Measurements from ENCODE around the gene RAI2. TPM values are rescaled to one million over a fixed set of nuclear protein-coding genes. Genes with fewer than 3 reads are reported as not detected.
A peak's percentile ranks its signal among the peaks of the same experiment; 100 is the strongest.

RAI2 gene
- polyA plus RNA-seq, 2 donors = 3.9 to 7.0 TPM

GRCh38 chrX:17833954-17834353 lies 27.1 kb downstream of the RAI2 start:
- Histone ChIP-seq H3K9me3 (ENCODE audit: control insufficient read depth in 2 of 2, insufficient read depth in 1 of 2, low read depth in 1 of 2, low read length in 1 of 2) (no peaks in the 10 kb centered on the region), H3K4me3 (ENCODE audit: low read depth in 1 of 2, low read length in 2 of 2) (no peak overlapping the region), H3K36me3 (ENCODE audit: control insufficient read depth in 2 of 2, insufficient read depth in 2 of 2, low read length in 1 of 2) (no peaks in the 10 kb centered on the region), H3K27me3 (ENCODE audit: control insufficient read depth in 1 of 2, insufficient read depth in 2 of 2, low read length in 2 of 2) (peaks cover 0 to 6% of the 10 kb centered on the region in 2 donors), H3K27ac (ENCODE audit: low read depth in 2 of 2, low read length in 1 of 2) (no peak overlapping the region), H3K4me1 (ENCODE audit: control insufficient read depth in 2 of 2, insufficient read depth in 2 of 2, low read length in 1 of 2) (no peaks in the 10 kb centered on the region)
- WGBS, 2 donors = 29 to 30% methylated on average over 2 of the region's 2 CpGs

GRCh38 chrX:17831255-17831654 lies 29.8 kb downstream of the RAI2 start:
- H3K36me3 ChIP-seq (ENCODE audit: control insufficient read depth in 2 of 2, insufficient read depth in 2 of 2, low read length in 1 of 2) = no peaks in the 10 kb centered on the region
- WGBS, 2 donors = 60 to 83% methylated on average over 3 of the region's 3 CpGs
- H3K27me3 ChIP-seq (ENCODE audit: control insufficient read depth in 1 of 2, insufficient read depth in 2 of 2, low read length in 2 of 2) = peaks cover 0 to 6% of the 10 kb centered on the region in 2 donors
- H3K27ac ChIP-seq (ENCODE audit: low read depth in 2 of 2, low read length in 1 of 2) = no peak overlapping the region
- H3K4me1 ChIP-seq (ENCODE audit: control insufficient read depth in 2 of 2, insufficient read depth in 2 of 2, low read length in 1 of 2) = no peaks in the 10 kb centered on the region
- H3K9me3 ChIP-seq (ENCODE audit: control insufficient read depth in 2 of 2, insufficient read depth in 1 of 2, low read depth in 1 of 2, low read length in 1 of 2) = no peaks in the 10 kb centered on the region
- no peak overlapping the region for H3K4me3 ChIP-seq (ENCODE audit: low read depth in 1 of 2, low read length in 2 of 2)

GRCh38 chrX:17830211-17830610 lies 30.9 kb downstream of the RAI2 start:
- H3K4me1 ChIP-seq (ENCODE audit: control insufficient read depth in 2 of 2, insufficient read depth in 2 of 2, low read length in 1 of 2) = no peaks in the 10 kb centered on the region
- H3K36me3 ChIP-seq (ENCODE audit: control insufficient read depth in 2 of 2, insufficient read depth in 2 of 2, low read length in 1 of 2) = no peaks in the 10 kb centered on the region
- H3K27me3 ChIP-seq (ENCODE audit: control insufficient read depth in 1 of 2, insufficient read depth in 2 of 2, low read length in 2 of 2) = peaks cover 0 to 6% of the 10 kb centered on the region in 2 donors
- no peak overlapping the region for H3K4me3 ChIP-seq (ENCODE audit: low read depth in 1 of 2, low read length in 2 of 2)
- WGBS, 2 donors = 23 to 31% methylated on average over 1 of the region's 1 CpG
- peak overlapping the region in 1 of 2 donors; percentile 59 for H3K27ac ChIP-seq (ENCODE audit: low read depth in 2 of 2, low read length in 1 of 2)
- no peaks in the 10 kb centered on the region for H3K9me3 ChIP-seq (ENCODE audit: control insufficient read depth in 2 of 2, insufficient read depth in 1 of 2, low read depth in 1 of 2, low read length in 1 of 2)

- 77 to 85% methylated on average over 1 of the region's 1 CpG for WGBS, 2 donors
- Histone ChIP-seq H3K36me3 (ENCODE audit: control insufficient read depth in 2 of 2, insufficient read depth in 2 of 2, low read length in 1 of 2) (no peaks in the 10 kb centered on the region), H3K27ac (ENCODE audit: low read depth in 2 of 2, low read length in 1 of 2) (no peak overlapping the region), H3K4me1 (ENCODE audit: control insufficient read depth in 2 of 2, insufficient read depth in 2 of 2, low read length in 1 of 2) (no peaks in the 10 kb centered on the region), H3K27me3 (ENCODE audit: control insufficient read depth in 1 of 2, insufficient read depth in 2 of 2, low read length in 2 of 2) (peaks cover 0 to 6% of the 10 kb centered on the region in 2 donors), H3K9me3 (ENCODE audit: control insufficient read depth in 2 of 2, insufficient read depth in 1 of 2, low read depth in 1 of 2, low read length in 1 of 2) (no peaks in the 10 kb centered on the region), H3K4me3 (ENCODE audit: low read depth in 1 of 2, low read length in 2 of 2) (no peak overlapping the region)
Observed at GRCh38 chrX:17829566-17829965, 31.5 kb downstream of the RAI2 start.

- peaks cover 0 to 6% of the 10 kb centered on the region in 2 donors for H3K27me3 ChIP-seq (ENCODE audit: control insufficient read depth in 1 of 2, insufficient read depth in 2 of 2, low read length in 2 of 2)
- H3K9me3 ChIP-seq (ENCODE audit: control insufficient read depth in 2 of 2, insufficient read depth in 1 of 2, low read depth in 1 of 2, low read length in 1 of 2) = no peaks in the 10 kb centered on the region
- H3K4me3 ChIP-seq (ENCODE audit: low read depth in 1 of 2, low read length in 2 of 2) = no peak overlapping the region
- no peak overlapping the region for H3K27ac ChIP-seq (ENCODE audit: low read depth in 2 of 2, low read length in 1 of 2)
- 71 to 84% methylated on average over 3 of the region's 3 CpGs for WGBS, 2 donors
- H3K4me1 ChIP-seq (ENCODE audit: control insufficient read depth in 2 of 2, insufficient read depth in 2 of 2, low read length in 1 of 2) = no peaks in the 10 kb centered on the region
- H3K36me3 ChIP-seq (ENCODE audit: control insufficient read depth in 2 of 2, insufficient read depth in 2 of 2, low read length in 1 of 2) = no peaks in the 10 kb centered on the region
Observed at GRCh38 chrX:17828171-17828570, 32.9 kb downstream of the RAI2 start.

- Histone ChIP-seq H3K27me3 (ENCODE audit: control insufficient read depth in 1 of 2, insufficient read depth in 2 of 2, low read length in 2 of 2) (peaks cover 0 to 8% of the 10 kb centered on the region in 2 donors), H3K9me3 (ENCODE audit: control insufficient read depth in 2 of 2, insufficient read depth in 1 of 2, low read depth in 1 of 2, low read length in 1 of 2) (no peaks in the 10 kb centered on the region), H3K4me1 (ENCODE audit: control insufficient read depth in 2 of 2, insufficient read depth in 2 of 2, low read length in 1 of 2) (no peaks in the 10 kb centered on the region), H3K4me3 (ENCODE audit: low read depth in 1 of 2, low read length in 2 of 2) (no peak overlapping the region), H3K27ac (ENCODE audit: low read depth in 2 of 2, low read length in 1 of 2) (no peak overlapping the region), H3K36me3 (ENCODE audit: control insufficient read depth in 2 of 2, insufficient read depth in 2 of 2, low read length in 1 of 2) (no peaks in the 10 kb centered on the region)
- WGBS, 2 donors = 71 to 76% methylated on average over 5 of the region's 5 CpGs
Observed at GRCh38 chrX:17826609-17827496, 34.2 kb downstream of the RAI2 start.

GRCh38 chrX:17824980-17825379 lies 36.1 kb downstream of the RAI2 start:
- H3K27me3 ChIP-seq (ENCODE audit: control insufficient read depth in 1 of 2, insufficient read depth in 2 of 2, low read length in 2 of 2) = peaks cover 0 to 8% of the 10 kb centered on the region in 2 donors
- no peaks in the 10 kb centered on the region for H3K36me3 ChIP-seq (ENCODE audit: control insufficient read depth in 2 of 2, insufficient read depth in 2 of 2, low read length in 1 of 2)
- H3K4me3 ChIP-seq (ENCODE audit: low read depth in 1 of 2, low read length in 2 of 2) = no peak overlapping the region
- H3K27ac ChIP-seq (ENCODE audit: low read depth in 2 of 2, low read length in 1 of 2) = no peak overlapping the region
- H3K4me1 ChIP-seq (ENCODE audit: control insufficient read depth in 2 of 2, insufficient read depth in 2 of 2, low read length in 1 of 2) = no peaks in the 10 kb centered on the region
- H3K9me3 ChIP-seq (ENCODE audit: control insufficient read depth in 2 of 2, insufficient read depth in 1 of 2, low read depth in 1 of 2, low read length in 1 of 2) = no peaks in the 10 kb centered on the region
- WGBS, 2 donors = 56 to 75% methylated on average over 4 of the region's 4 CpGs

GRCh38 chrX:17822351-17822750 lies 38.7 kb downstream of the RAI2 start:
- Histone ChIP-seq H3K27me3 (ENCODE audit: control insufficient read depth in 1 of 2, insufficient read depth in 2 of 2, low read length in 2 of 2) (peaks cover 0 to 2% of the 10 kb centered on the region in 2 donors), H3K4me3 (ENCODE audit: low read depth in 1 of 2, low read length in 2 of 2) (no peak overlapping the region), H3K4me1 (ENCODE audit: control insufficient read depth in 2 of 2, insufficient read depth in 2 of 2, low read length in 1 of 2) (no peaks in the 10 kb centered on the region), H3K9me3 (ENCODE audit: control insufficient read depth in 2 of 2, insufficient read depth in 1 of 2, low read depth in 1 of 2, low read length in 1 of 2) (no peaks in the 10 kb centered on the region), H3K36me3 (ENCODE audit: control insufficient read depth in 2 of 2, insufficient read depth in 2 of 2, low read length in 1 of 2) (no peaks in the 10 kb centered on the region), H3K27ac (ENCODE audit: low read depth in 2 of 2, low read length in 1 of 2) (no peak overlapping the region)
- 64% methylated on average over 2 of the region's 2 CpGs for WGBS, 2 donors

GRCh38 chrX:17820100-17820499 lies 41.0 kb downstream of the RAI2 start:
- Histone ChIP-seq H3K27me3 (ENCODE audit: control insufficient read depth in 1 of 2, insufficient read depth in 2 of 2, low read length in 2 of 2) (peaks cover 0 to 2% of the 10 kb centered on the region in 2 donors), H3K4me3 (ENCODE audit: low read depth in 1 of 2, low read length in 2 of 2) (no peak overlapping the region), H3K27ac (ENCODE audit: low read depth in 2 of 2, low read length in 1 of 2) (no peak overlapping the region), H3K9me3 (ENCODE audit: control insufficient read depth in 2 of 2, insufficient read depth in 1 of 2, low read depth in 1 of 2, low read length in 1 of 2) (no peaks in the 10 kb centered on the region), H3K36me3 (ENCODE audit: control insufficient read depth in 2 of 2, insufficient read depth in 2 of 2, low read length in 1 of 2) (no peaks in the 10 kb centered on the region), H3K4me1 (ENCODE audit: control insufficient read depth in 2 of 2, insufficient read depth in 2 of 2, low read length in 1 of 2) (no peaks in the 10 kb centered on the region)
- WGBS, 2 donors = 35 to 45% methylated on average over 3 of the region's 3 CpGs

- no peaks in the 10 kb centered on the region for H3K4me1 ChIP-seq (ENCODE audit: control insufficient read depth in 2 of 2, insufficient read depth in 2 of 2, low read length in 1 of 2)
- H3K27ac ChIP-seq (ENCODE audit: low read depth in 2 of 2, low read length in 1 of 2) = no peak overlapping the region
- H3K27me3 ChIP-seq (ENCODE audit: control insufficient read depth in 1 of 2, insufficient read depth in 2 of 2, low read length in 2 of 2) = peaks cover 0 to 2% of the 10 kb centered on the region in 2 donors
- H3K9me3 ChIP-seq (ENCODE audit: control insufficient read depth in 2 of 2, insufficient read depth in 1 of 2, low read depth in 1 of 2, low read length in 1 of 2) = no peaks in the 10 kb centered on the region
- 77 to 84% methylated on average over 11 of the region's 11 CpGs for WGBS, 2 donors
- H3K4me3 ChIP-seq (ENCODE audit: low read depth in 1 of 2, low read length in 2 of 2) = no peak overlapping the region
- H3K36me3 ChIP-seq (ENCODE audit: control insufficient read depth in 2 of 2, insufficient read depth in 2 of 2, low read length in 1 of 2) = no peaks in the 10 kb centered on the region
Observed at GRCh38 chrX:17818726-17819125, 42.4 kb downstream of the RAI2 start.
